ENCODE results near the gene NUCKS1.
"Not testable (repeated sequence)": the region's sequence is repeated elsewhere in the genome, so short reads cannot be mapped to it uniquely, and the experiment has no call there.

The NUCKS1 gene

GRCh38 chr1:205733438-205734175, 16.4 kb downstream of the NUCKS1 start:
- DNase-seq (ENCODE audit: low read depth in 1 of 2, low spot score in 1 of 2) = no peak

- no peak for DNase-seq (ENCODE audit: low read depth in 1 of 2, low spot score in 1 of 2)
These were observed 19.9 kb downstream of the NUCKS1 start for GRCh38 chr1:205729945-205730610.

GRCh38 chr1:205726619-205727125, 23.3 kb downstream of the NUCKS1 start:
- no peak for DNase-seq (ENCODE audit: low read depth in 1 of 2, low spot score in 1 of 2)

- no peak for DNase-seq (ENCODE audit: low read depth in 1 of 2, low spot score in 1 of 2)
These were observed 24.5 kb downstream of the NUCKS1 start for GRCh38 chr1:205725514-205725913.

- DNase-seq (ENCODE audit: low read depth in 1 of 2, low spot score in 1 of 2) = not testable (repeated sequence)
These were observed 29.2 kb downstream of the NUCKS1 start for GRCh38 chr1:205720740-205721139.

GRCh38 chr1:205719762-205720161, 30.2 kb downstream of the NUCKS1 start:
- DNase-seq (ENCODE audit: low read depth in 1 of 2, low spot score in 1 of 2) = no peak

GRCh38 chr1:205719015-205719414, 31.0 kb downstream of the NUCKS1 start:
- DNase-seq (ENCODE audit: low read depth in 1 of 2, low spot score in 1 of 2) = no peak

- DNase-seq (ENCODE audit: low read depth in 1 of 2, low spot score in 1 of 2) = no peak
These were observed 33.4 kb downstream of the NUCKS1 start for GRCh38 chr1:205716371-205717132.

- no peak for DNase-seq (ENCODE audit: low read depth in 1 of 2, low spot score in 1 of 2)
These were observed 34.4 kb downstream of the NUCKS1 start for GRCh38 chr1:205715628-205716027.

GRCh38 chr1:205714906-205715246, 35.1 kb downstream of the NUCKS1 start:
- DNase-seq (ENCODE audit: low read depth in 1 of 2, low spot score in 1 of 2) = no peak

GRCh38 chr1:205714190-205714905, 35.6 kb downstream of the NUCKS1 start:
- DNase-seq (ENCODE audit: low read depth in 1 of 2, low spot score in 1 of 2) = no peak

GRCh38 chr1:205711105-205712048, 38.6 kb downstream of the NUCKS1 start:
- DNase-seq (ENCODE audit: low read depth in 1 of 2, low spot score in 1 of 2) = no peak

GRCh38 chr1:205710201-205711062, 39.5 kb downstream of the NUCKS1 start:
- no peak for DNase-seq (ENCODE audit: low read depth in 1 of 2, low spot score in 1 of 2)

- no peak for DNase-seq (ENCODE audit: low read depth in 1 of 2, low spot score in 1 of 2)
These were observed 40.3 kb downstream of the NUCKS1 start for GRCh38 chr1:205709640-205710039.

- DNase-seq (ENCODE audit: low read depth in 1 of 2, low spot score in 1 of 2) = no peak
These were observed 41.0 kb downstream of the NUCKS1 start for GRCh38 chr1:205709059-205709398.

- no peak for DNase-seq (ENCODE audit: low read depth in 1 of 2, low spot score in 1 of 2)
These were observed 43.1 kb downstream of the NUCKS1 start for GRCh38 chr1:205706601-205707502.

GRCh38 chr1:205704903-205705302, 45.1 kb downstream of the NUCKS1 start:
- DNase-seq (ENCODE audit: low read depth in 1 of 2, low spot score in 1 of 2) = no peak

- no peak for DNase-seq (ENCODE audit: low read depth in 1 of 2, low spot score in 1 of 2)
These were observed 46.9 kb downstream of the NUCKS1 start for GRCh38 chr1:205703072-205703471.

Measured in stimulated activated CD4-positive, alpha-beta T cell treated with anti-CD3 and anti-CD28 coated beads, Interleukin-15, amount 100 ng/mL, for 1 hour (primary cell).